ENCODE measurements around the gene HOXD12. TPM values are rescaled to one million over a fixed set of nuclear protein-coding genes. Genes with fewer than 3 reads are reported as not detected.

Gene HOXD12
- total RNA-seq, 1 experiment from 2014 or later = 0.27 TPM

DNA sequence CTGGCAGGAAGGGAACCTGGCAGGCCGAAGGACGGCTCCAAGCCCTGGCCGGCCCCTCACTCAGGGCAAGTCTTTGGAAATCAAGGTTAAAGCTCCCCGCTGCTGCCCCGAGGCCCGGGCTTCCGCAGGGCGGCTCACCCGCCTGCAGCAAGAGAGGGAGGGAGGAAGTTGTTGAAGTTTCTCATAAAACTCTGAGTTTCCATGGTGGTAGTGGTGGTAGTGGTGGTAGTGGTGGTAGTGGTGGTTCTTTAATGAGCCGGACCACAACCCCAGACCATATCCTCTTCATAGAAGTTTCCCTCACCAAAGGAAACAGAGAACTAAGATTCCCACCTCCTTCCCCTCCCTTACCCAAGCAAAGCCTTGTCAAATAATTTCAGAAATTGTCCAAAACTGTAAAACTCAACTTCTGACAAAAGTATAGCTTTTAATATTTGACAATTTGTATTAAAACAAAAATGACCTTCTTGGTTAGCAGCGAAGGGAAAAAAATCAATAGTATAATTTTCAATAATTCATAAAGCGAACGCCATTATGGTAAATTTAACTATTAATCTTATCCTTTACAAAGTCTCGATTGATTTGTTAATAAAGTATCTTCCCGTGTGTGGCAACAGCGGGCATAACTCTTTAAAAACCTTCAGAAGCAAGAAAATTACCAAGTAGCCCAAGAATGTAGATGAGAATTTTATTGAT is 15.5 kb downstream of the HOXD12 start:
- Histone ChIP-seq H3K27ac (ENCODE audit: low read depth, low read length) (no peak overlapping the region), H4K20me1 (ENCODE audit: insufficient read depth) (no peaks in the 10 kb centered on the region), H2AFZ (ENCODE audit: low read depth, low read length, poor library complexity, severe bottlenecking) (no peak overlapping the region), H3K4me1 (ENCODE audit: control insufficient read depth in 1 of 2, insufficient read depth in 2 of 2, low read length in 2 of 2) (peaks cover 0 to 12% of the 10 kb centered on the region in 2 experiments; a peak in 1 of 4 replicates), H3K36me3 (ENCODE audit: control insufficient read depth in 1 of 2, insufficient read depth in 2 of 2, low read length in 2 of 2) (no peaks in the 10 kb centered on the region), H3K9me3 (ENCODE audit: control insufficient read depth in 1 of 2, insufficient read depth in 1 of 2, low read depth in 1 of 2, low read length in 2 of 2) (no peaks in the 10 kb centered on the region), H3K27me3 (ENCODE audit: insufficient read depth, low read length) (no peaks in the 10 kb centered on the region), H3K4me2 (ENCODE audit: low read length) (no peak overlapping the region), H3K9me2 (ENCODE audit: insufficient read depth) (no peaks in the 10 kb centered on the region), H3K9ac (ENCODE audit: low read length) (no peak overlapping the region), H3K79me2 (ENCODE audit: insufficient read depth, low read length) (no peaks in the 10 kb centered on the region), H3K4me3 (replicated peaks in 1 of 2; ENCODE audit: low read depth in 1 of 2, low read length in 2 of 2) (no peak overlapping the region)
- ATAC-seq (no peak), DNase-seq (ENCODE audit: low read depth, low spot score) (no peak)
- TF ChIP-seq CEBPB (IDR thresholded peaks at IDR 0.05; ENCODE audit: low read depth) (no peak), EZH2phosphoT487 (IDR thresholded peaks at IDR 0.05; ENCODE audit: borderline replicate concordance) (no peak), YY1 (IDR thresholded peaks at IDR 0.05; ENCODE audit: extremely low read depth, insufficient replicate concordance, low read depth, low read length) (no peak), TCF7L2 (IDR thresholded peaks at IDR 0.05; ENCODE audit: borderline replicate concordance, extremely low read depth, insufficient read depth, insufficient read length) (no peak), EZH2 (IDR thresholded peaks at IDR 0.05) (no peak), SIN3A (IDR thresholded peaks at IDR 0.05; ENCODE audit: low read depth) (no peak), ZFX (IDR thresholded peaks at IDR 0.05) (no peak), FOSL1 (IDR thresholded peaks at IDR 0.05; ENCODE audit: low read depth) (no peak), RAD21 (IDR thresholded peaks at IDR 0.05; ENCODE audit: low read depth) (no peak), ZBTB33 (IDR thresholded peaks at IDR 0.05; ENCODE audit: extremely low read depth, insufficient replicate concordance, low read length) (no peak), REST (IDR thresholded peaks at IDR 0.05; ENCODE audit: low read depth) (no peak), POLR2A (IDR thresholded peaks at IDR 0.05; ENCODE audit: borderline replicate concordance, extremely low read depth, insufficient read depth, insufficient read length) (no peak), CBX3 (IDR thresholded peaks at IDR 0.05; ENCODE audit: low read depth) (no peak), JUND (IDR thresholded peaks at IDR 0.05) (no peak), ELF1 (IDR thresholded peaks at IDR 0.05; ENCODE audit: borderline replicate concordance, low read depth) (no peak), ZNF274 (IDR thresholded peaks at IDR 0.05; ENCODE audit: low read depth, low read length) (no peak), SP1 (IDR thresholded peaks at IDR 0.05; ENCODE audit: low read depth) (no peak)
- TF ChIP-seq, protein P1, sequence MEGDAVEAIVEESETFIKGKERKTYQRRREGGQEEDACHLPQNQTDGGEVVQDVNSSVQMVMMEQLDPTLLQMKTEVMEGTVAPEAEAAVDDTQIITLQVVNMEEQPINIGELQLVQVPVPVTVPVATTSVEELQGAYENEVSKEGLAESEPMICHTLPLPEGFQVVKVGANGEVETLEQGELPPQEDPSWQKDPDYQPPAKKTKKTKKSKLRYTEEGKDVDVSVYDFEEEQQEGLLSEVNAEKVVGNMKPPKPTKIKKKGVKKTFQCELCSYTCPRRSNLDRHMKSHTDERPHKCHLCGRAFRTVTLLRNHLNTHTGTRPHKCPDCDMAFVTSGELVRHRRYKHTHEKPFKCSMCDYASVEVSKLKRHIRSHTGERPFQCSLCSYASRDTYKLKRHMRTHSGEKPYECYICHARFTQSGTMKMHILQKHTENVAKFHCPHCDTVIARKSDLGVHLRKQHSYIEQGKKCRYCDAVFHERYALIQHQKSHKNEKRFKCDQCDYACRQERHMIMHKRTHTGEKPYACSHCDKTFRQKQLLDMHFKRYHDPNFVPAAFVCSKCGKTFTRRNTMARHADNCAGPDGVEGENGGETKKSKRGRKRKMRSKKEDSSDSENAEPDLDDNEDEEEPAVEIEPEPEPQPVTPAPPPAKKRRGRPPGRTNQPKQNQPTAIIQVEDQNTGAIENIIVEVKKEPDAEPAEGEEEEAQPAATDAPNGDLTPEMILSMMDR (IDR thresholded peaks at IDR 0.05 in 2 of 3, conservative IDR thresholded peaks at IDR 0.05 in 1 of 3; ENCODE audit: borderline replicate concordance in 1 of 3, insufficient read depth in 1 of 3, low read depth in 2 of 3, low read length in 2 of 3) = no peak
- TF ChIP-seq, protein P2, sequence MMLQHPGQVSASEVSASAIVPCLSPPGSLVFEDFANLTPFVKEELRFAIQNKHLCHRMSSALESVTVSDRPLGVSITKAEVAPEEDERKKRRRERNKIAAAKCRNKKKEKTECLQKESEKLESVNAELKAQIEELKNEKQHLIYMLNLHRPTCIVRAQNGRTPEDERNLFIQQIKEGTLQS (IDR thresholded peaks at IDR 0.05) = no peak
- ChIA-PET RAD21 (ENCODE audit: low non-redundant PET in 1 of 2, low total read pairs in 2 of 2, uncharacterized antibody in 2 of 2, unreplicated experiment in 2 of 2) (no interaction called here), CTCF (no interaction called here), POLR2A (no interaction called here)
- BruUV-seq (replicated peaks) = no TSS peak
- intact Hi-C loops (cut with micrococcal nuclease) = no loop called here

Measured in HCT116 (cell line).